IPS DF 6.9 (cell line): ENCODE measurements around the gene CD47.
A peak's percentile ranks its signal among the peaks of the same experiment; 100 is the strongest.

Experiments used
- DNase-seq: peaks from one replicate; pipeline ENCODE4 v3.0.0-alpha.2; 2013; ENCODE audit warnings: low read depth, low spot score
- H3K27ac ChIP-seq: one replicate; pipeline ENCODE4 v1.5.1; 2013; ENCODE audit warnings: low read length, control low read depth
- H3K27me3 ChIP-seq: 2 replicates; pipeline ENCODE4 v1.6.1; 2013; ENCODE audit warnings: mild to moderate bottlenecking, low read length; ENCODE audit not compliant: control insufficient read depth, insufficient read depth
- H3K36me3 ChIP-seq: 2 replicates; pipeline ENCODE4 v1.6.1; 2013; ENCODE audit warnings: low read length; ENCODE audit not compliant: control insufficient read depth, insufficient read depth
- H3K4me1 ChIP-seq: 2 replicates; pipeline ENCODE4 v1.6.1; 2013; ENCODE audit warnings: low read length; ENCODE audit not compliant: control insufficient read depth, insufficient read depth
- H3K4me3 ChIP-seq: 2 replicates; pipeline ENCODE4 v1.5.1; 2013; ENCODE audit warnings: mild to moderate bottlenecking, low read length
- H3K9me3 ChIP-seq: 2 replicates; pipeline ENCODE4 v1.6.1; 2013; ENCODE audit warnings: low read length, inconsistent platforms; ENCODE audit not compliant: control insufficient read depth, insufficient read depth
- WGBS: extraction: QIAGEN DNeasy Blood & Tissue Kit; methylation state at CpG from one replicate; pipeline ENCODE4 v1.1.7; 2013; ENCODE audit warnings: mixed read lengths, missing lambda C conversion rate; ENCODE audit not compliant: insufficient read length, insufficient coverage; 5-methylcytosine and 5-hydroxymethylcytosine counted together

CD47 gene

GRCh38 chr3:108091498-108092250, 843 bp upstream of the CD47 start:
- H3K9me3 ChIP-seq = no peaks in the 10 kb centered on the region
- DNase-seq = no peak
- WGBS = no CpG with 5 or more reads among the region's 41 CpGs
- peak overlapping the region; percentile 96; the same call in 1 of the 2 replicates for H3K4me3 ChIP-seq
- no peaks in the 10 kb centered on the region for H3K4me1 ChIP-seq
- no peak overlapping the region for H3K27ac ChIP-seq
- no peaks in the 10 kb centered on the region for H3K36me3 ChIP-seq
- peaks cover 6% of the 10 kb centered on the region; the same call in 1 of the 2 replicates for H3K27me3 ChIP-seq

DNA sequence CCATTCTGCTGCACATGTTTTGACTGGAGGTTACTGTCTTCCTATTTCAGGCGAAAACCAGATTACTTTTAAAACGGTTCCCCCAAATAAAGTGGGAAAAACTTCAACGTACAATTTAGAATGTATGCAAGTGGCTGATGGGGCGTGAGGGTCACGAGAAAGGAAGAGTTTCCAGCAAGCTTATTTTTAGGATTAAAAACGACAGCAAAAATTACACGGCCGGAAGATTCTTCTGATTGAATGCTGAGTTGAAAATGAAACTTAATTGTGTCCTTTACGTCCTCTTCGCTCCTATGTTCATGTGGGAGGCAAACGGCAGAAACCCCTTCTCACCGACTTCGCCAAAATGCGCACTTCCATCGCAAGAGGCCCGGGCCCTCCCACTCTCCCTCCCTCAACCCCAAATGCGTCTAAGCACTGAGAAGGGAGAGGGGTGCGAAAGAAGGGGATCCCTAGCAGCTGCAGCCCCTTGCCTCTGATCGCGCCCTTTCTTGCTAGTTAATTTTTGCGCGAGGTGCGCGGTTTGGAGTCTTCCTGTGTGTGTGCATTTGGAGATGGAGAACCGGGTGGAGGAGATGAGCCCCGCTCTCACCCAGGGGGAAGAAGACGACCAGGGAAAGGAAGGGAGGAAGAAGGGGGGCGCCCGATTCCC, 656 bp downstream of the CD47 start:
- Histone ChIP-seq H3K4me3 (peak overlapping the region; percentile 96), H3K27ac (no peak overlapping the region), H3K27me3 (peaks cover 6% of the 10 kb centered on the region; the same call in 1 of the 2 replicates), H3K4me1 (no peaks in the 10 kb centered on the region), H3K36me3 (no peaks in the 10 kb centered on the region), H3K9me3 (no peaks in the 10 kb centered on the region)
- no peak for DNase-seq
- no CpG with 5 or more reads among the region's 29 CpGs for WGBS

GRCh38 chr3:108089579-108089978, 1.3 kb downstream of the CD47 start:
- Histone ChIP-seq H3K4me1 (no peaks in the 10 kb centered on the region), H3K36me3 (no peaks in the 10 kb centered on the region), H3K27ac (no peak overlapping the region), H3K9me3 (no peaks in the 10 kb centered on the region), H3K27me3 (peaks cover 6% of the 10 kb centered on the region; the same call in 1 of the 2 replicates), H3K4me3 (peak overlapping the region; percentile 96; the same call in 1 of the 2 replicates)
- WGBS = no CpG with 5 or more reads among the region's 10 CpGs
- no peak for DNase-seq

DNA sequence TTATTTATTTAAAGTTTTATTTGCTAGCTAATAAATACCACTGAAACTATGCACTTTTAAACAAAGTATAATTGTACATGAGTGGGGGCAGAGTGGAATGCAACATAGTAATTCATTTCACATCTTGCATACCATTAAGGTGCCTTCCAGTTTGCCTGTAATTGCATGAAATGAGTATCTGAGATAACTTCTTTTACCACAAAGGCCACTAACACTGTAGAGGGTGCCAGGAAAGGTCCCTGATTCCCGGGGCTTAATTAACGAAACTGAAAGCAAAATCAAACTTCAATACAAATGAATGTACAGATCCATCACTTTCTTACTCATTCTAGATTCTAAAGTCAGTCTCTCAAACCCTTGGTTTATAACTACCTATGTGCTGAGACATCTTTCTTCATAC, 2.1 kb downstream of the CD47 start:
- no peaks in the 10 kb centered on the region for H3K36me3 ChIP-seq

GRCh38 chr3:108088146-108088545, 2.7 kb downstream of the CD47 start:
- no peak overlapping the region for H3K4me3 ChIP-seq
- DNase-seq = no peak
- H3K9me3 ChIP-seq = no peaks in the 10 kb centered on the region
- no peak overlapping the region for H3K27ac ChIP-seq
- no CpG with 5 or more reads among the region's 4 CpGs for WGBS
- peaks cover 6% of the 10 kb centered on the region; the same call in 1 of the 2 replicates for H3K27me3 ChIP-seq
- H3K4me1 ChIP-seq = no peaks in the 10 kb centered on the region
- no peaks in the 10 kb centered on the region for H3K36me3 ChIP-seq

More for the DNA sequence above, 2.1 kb downstream of the CD47 start:
- no peak for DNase-seq
- Histone ChIP-seq H3K27me3 (peaks cover 6% of the 10 kb centered on the region; the same call in 1 of the 2 replicates), H3K27ac (no peak overlapping the region), H3K4me1 (no peaks in the 10 kb centered on the region), H3K9me3 (no peaks in the 10 kb centered on the region), H3K4me3 (no peak overlapping the region)
- no CpG with 5 or more reads among the region's 2 CpGs for WGBS

- no peak for DNase-seq
- Histone ChIP-seq H3K4me3 (no peak overlapping the region), H3K27ac (no peak overlapping the region), H3K9me3 (no peaks in the 10 kb centered on the region), H3K36me3 (no peaks in the 10 kb centered on the region), H3K27me3 (peaks cover 2% of the 10 kb centered on the region; the same call in 1 of the 2 replicates), H3K4me1 (no peaks in the 10 kb centered on the region)
- no CpG with 5 or more reads among the region's 4 CpGs for WGBS
Observed at GRCh38 chr3:108086653-108087052, 4.2 kb downstream of the CD47 start.

- no peak overlapping the region for H3K4me3 ChIP-seq
- WGBS = no CpG with 5 or more reads among the region's 2 CpGs
- H3K27ac ChIP-seq = no peak overlapping the region
- no peaks in the 10 kb centered on the region for H3K36me3 ChIP-seq
- H3K9me3 ChIP-seq = no peaks in the 10 kb centered on the region
- no peak for DNase-seq
- no peaks in the 10 kb centered on the region for H3K4me1 ChIP-seq
- no peaks in the 10 kb centered on the region for H3K27me3 ChIP-seq
Observed at GRCh38 chr3:108085810-108086350, 5.0 kb downstream of the CD47 start.

- Histone ChIP-seq H3K9me3 (no peaks in the 10 kb centered on the region), H3K4me1 (no peaks in the 10 kb centered on the region), H3K36me3 (no peaks in the 10 kb centered on the region), H3K27me3 (no peaks in the 10 kb centered on the region), H3K27ac (no peak overlapping the region), H3K4me3 (no peak overlapping the region)
- DNase-seq = no peak
Observed at GRCh38 chr3:108085370-108085769, 5.5 kb downstream of the CD47 start.

DNA sequence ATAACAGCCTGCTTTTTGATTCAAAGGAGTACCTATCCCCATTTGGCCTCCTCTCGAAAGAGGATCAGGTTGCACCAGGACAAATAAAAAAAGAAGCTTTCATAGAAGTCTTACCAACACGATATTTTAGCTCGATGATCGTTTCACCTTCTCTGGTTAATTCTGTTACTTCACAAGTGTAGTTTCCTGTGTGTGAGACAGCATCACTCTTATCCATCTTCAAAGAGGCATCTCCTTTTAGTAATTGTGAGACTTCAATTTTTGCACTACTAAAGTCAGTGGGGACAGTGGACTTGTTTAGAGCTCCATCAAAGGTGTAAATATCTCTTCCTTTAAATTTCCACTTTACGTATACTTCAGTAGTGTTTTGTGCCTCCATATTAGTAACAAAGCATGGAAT, 11.0 kb downstream of the CD47 start:
- no peaks in the 10 kb centered on the region for H3K27me3 ChIP-seq

GRCh38 chr3:108079043-108079442, 11.8 kb downstream of the CD47 start:
- no peak overlapping the region for H3K4me3 ChIP-seq
- WGBS = no CpG with 5 or more reads among the region's 1 CpG
- no peaks in the 10 kb centered on the region for H3K9me3 ChIP-seq
- DNase-seq = no peak
- no peaks in the 10 kb centered on the region for H3K4me1 ChIP-seq
- H3K36me3 ChIP-seq = no peaks in the 10 kb centered on the region
- no peak overlapping the region for H3K27ac ChIP-seq
- no peaks in the 10 kb centered on the region for H3K27me3 ChIP-seq

More for the DNA sequence above, 11.0 kb downstream of the CD47 start:
- Histone ChIP-seq H3K36me3 (no peaks in the 10 kb centered on the region), H3K4me1 (no peaks in the 10 kb centered on the region), H3K27ac (no peak overlapping the region), H3K4me3 (no peak overlapping the region), H3K9me3 (no peaks in the 10 kb centered on the region)
- no peak for DNase-seq
- no CpG with 5 or more reads among the region's 5 CpGs for WGBS
